ENCODE results near the gene PMEPA1.

PMEPA1 gene

GRCh38 chr20:57695012-57695411 is 14.8 kb downstream of the PMEPA1 start:
- DNase-seq = no peak

GRCh38 chr20:57694481-57694880 is 15.3 kb downstream of the PMEPA1 start:
- no peak for DNase-seq

GRCh38 chr20:57693670-57694329 is 16.0 kb downstream of the PMEPA1 start:
- DNase-seq = peak in 10 of 56 donors; percentile 19 to 59 (median 27)

- no peak for DNase-seq
Measured at GRCh38 chr20:57693002-57693582, 16.7 kb downstream of the PMEPA1 start.

- no peak for DNase-seq
Measured at GRCh38 chr20:57692393-57692792, 17.4 kb downstream of the PMEPA1 start.

GRCh38 chr20:57691699-57692098 is 18.1 kb downstream of the PMEPA1 start:
- DNase-seq = no peak

- DNase-seq = no peak
Measured at GRCh38 chr20:57690525-57690924, 19.3 kb downstream of the PMEPA1 start.

GRCh38 chr20:57689745-57690481 is 19.9 kb downstream of the PMEPA1 start:
- DNase-seq = no peak

- peak in 47 of 56 donors; percentile 10 to 88 (median 44) for DNase-seq
Measured at GRCh38 chr20:57688864-57689263, 21.0 kb downstream of the PMEPA1 start.

- DNase-seq = no peak
Measured at GRCh38 chr20:57688295-57688694, 21.5 kb downstream of the PMEPA1 start.

- DNase-seq = peak in 2 of 56 donors; percentile 16 to 26
Measured at GRCh38 chr20:57686931-57687652, 22.7 kb downstream of the PMEPA1 start.

- DNase-seq = peak in 4 of 56 donors; percentile 22 to 42 (median 35)
Measured at GRCh38 chr20:57685146-57685758, 24.6 kb downstream of the PMEPA1 start.

GRCh38 chr20:57684808-57685140 is 25.0 kb downstream of the PMEPA1 start:
- DNase-seq = no peak

GRCh38 chr20:57683881-57684807 is 25.7 kb downstream of the PMEPA1 start:
- no peak for DNase-seq

GRCh38 chr20:57683287-57683686 is 26.5 kb downstream of the PMEPA1 start:
- DNase-seq = no peak

GRCh38 chr20:57682184-57683101 is 27.4 kb downstream of the PMEPA1 start:
- peak in 9 of 56 donors; percentile 12 to 43 (median 25) for DNase-seq

- no peak for DNase-seq
Measured at GRCh38 chr20:57680934-57681914, 28.6 kb downstream of the PMEPA1 start.

All from nucleus accumbens (tissue), 56 donors.